ENCODE data around the gene SLC44A2.
"Not testable (repeated sequence)": the region's sequence is repeated elsewhere in the genome, so short reads cannot be mapped to it uniquely, and the experiment has no call there.

The SLC44A2 gene

DNA sequence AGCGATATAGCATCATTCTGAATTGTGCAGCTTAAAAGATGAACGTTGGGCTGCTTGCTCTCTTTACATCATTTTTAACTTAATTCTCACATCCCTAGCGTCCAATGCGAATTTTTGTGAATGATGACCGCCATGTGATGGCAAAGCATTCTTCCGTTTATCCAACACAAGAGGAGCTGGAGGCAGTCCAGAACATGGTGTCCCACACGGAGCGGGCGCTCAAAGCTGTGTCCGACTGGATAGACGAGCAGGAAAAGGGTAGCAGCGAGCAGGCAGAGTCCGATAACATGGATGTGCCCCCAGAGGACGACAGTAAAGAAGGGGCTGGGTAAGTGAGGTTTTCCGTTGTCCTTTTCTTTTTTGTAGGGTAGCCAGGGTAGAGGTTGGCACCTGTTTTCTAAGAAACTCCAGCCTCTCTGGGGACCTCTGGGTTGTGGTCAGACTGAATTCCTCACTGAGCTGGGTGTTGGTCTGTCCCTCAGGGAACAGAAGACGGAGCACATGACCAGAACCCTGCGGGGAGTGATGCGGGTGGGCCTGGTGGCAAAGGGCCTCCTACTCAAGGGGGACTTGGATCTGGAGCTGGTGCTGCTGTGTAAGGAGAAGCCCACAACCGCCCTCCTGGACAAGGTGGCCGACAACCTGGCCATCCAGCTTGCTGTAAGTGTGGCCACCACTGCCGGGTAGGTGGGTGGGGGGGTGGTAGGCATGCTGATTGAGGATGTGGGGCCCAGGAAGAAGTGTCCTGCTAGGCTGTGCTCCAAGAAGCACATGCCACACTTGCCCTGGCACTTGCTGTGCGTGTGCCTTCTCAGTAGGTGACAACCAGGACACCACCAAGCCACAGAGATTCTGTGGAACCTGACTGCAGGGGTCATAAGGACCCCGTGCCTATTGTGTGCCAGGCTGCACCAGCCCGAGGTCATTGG, 45.8 kb downstream of the SLC44A2 start:
- Histone ChIP-seq H3K4me1 (ENCODE audit: low read depth, poor library complexity, severe bottlenecking) (peaks cover 18% of the 10 kb centered on the region), H3K36me3 (ENCODE audit: insufficient read depth) (peaks cover 14% of the 10 kb centered on the region; the same call in 1 of the 2 replicates), H3K4me3 (IDR thresholded peaks at IDR 0.05; ENCODE audit: insufficient read depth, low read depth, low read length) (no peak overlapping the region), H3K27me3 (ENCODE audit: insufficient read depth, low read depth) (no peaks in the 10 kb centered on the region), H3K4me2 (no peak overlapping the region), H3K9ac (no peak overlapping the region), H3K79me2 (ENCODE audit: insufficient read depth, low read depth) (peaks cover 99% of the 10 kb centered on the region), H3K27ac (no peak overlapping the region), H4K20me1 (ENCODE audit: insufficient read depth) (peaks cover 69% of the 10 kb centered on the region), H2AFZ (ENCODE audit: low read depth) (no peak overlapping the region)
- no peak for TF ChIP-seq CTCF (conservative IDR thresholded peaks at IDR 0.05; ENCODE audit: low read depth, low read length)

DNA sequence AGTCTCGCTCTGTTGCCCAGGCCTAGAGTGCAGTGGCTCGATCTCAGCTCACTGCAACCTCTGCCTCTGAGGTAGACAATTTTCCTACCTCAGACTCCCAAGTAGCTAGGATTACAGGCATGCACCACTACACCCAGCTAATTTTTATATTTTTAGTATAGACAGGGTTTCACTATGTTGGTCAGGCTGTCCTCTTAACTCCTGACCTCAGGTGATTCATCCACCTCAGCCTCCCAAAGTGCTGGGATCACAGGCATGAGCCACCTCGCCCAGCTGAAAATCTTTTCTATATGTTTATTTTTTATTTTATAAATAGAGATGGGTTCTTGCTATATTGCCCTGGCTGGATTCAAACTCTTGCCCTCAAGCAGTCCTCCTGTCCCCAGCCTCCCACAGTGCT, 46.6 kb downstream of the SLC44A2 start:
- H4K20me1 ChIP-seq (ENCODE audit: insufficient read depth), result peaks cover 61% of the 10 kb centered on the region
- peaks cover 91% of the 10 kb centered on the region for H3K79me2 ChIP-seq (ENCODE audit: insufficient read depth, low read depth)
- H3K36me3 ChIP-seq (ENCODE audit: insufficient read depth), result peaks cover 10% of the 10 kb centered on the region; the same call in 1 of the 2 replicates
- not testable (repeated sequence) for H3K4me2 ChIP-seq; H3K27ac ChIP-seq; H2AFZ ChIP-seq (ENCODE audit: low read depth); H3K27me3 ChIP-seq (ENCODE audit: insufficient read depth, low read depth); H3K9ac ChIP-seq; H3K4me3 ChIP-seq (IDR thresholded peaks at IDR 0.05; ENCODE audit: insufficient read depth, low read depth, low read length)
- peaks cover 14% of the 10 kb centered on the region for H3K4me1 ChIP-seq (ENCODE audit: low read depth, poor library complexity, severe bottlenecking)

DNA sequence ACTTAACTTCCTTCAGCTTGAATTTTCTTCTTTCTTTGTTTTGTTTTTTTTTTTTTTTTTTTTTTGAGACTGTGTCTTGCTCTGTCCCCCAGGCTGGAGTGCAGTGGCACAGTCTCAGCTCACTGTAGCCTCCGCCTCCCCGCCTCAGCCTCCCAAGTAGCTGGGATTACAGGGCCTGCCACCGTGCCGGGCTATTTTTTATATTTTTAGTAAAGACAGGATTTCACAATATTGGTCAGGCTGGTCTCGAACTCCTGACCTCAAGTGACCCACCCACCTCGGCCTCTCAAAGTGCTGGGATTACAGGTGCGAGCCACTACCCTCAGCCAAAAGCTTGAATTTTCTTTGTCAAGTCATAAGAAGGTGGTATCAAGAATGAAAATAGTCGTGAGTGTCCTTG, 49.9 kb downstream of the SLC44A2 start:
- not testable (repeated sequence) for H3K4me2 ChIP-seq; H3K4me3 ChIP-seq (IDR thresholded peaks at IDR 0.05; ENCODE audit: insufficient read depth, low read depth, low read length); H3K9ac ChIP-seq; H3K4me1 ChIP-seq (ENCODE audit: low read depth, poor library complexity, severe bottlenecking); H2AFZ ChIP-seq (ENCODE audit: low read depth); H3K27ac ChIP-seq; H3K27me3 ChIP-seq (ENCODE audit: insufficient read depth, low read depth)
- Histone ChIP-seq H4K20me1 (ENCODE audit: insufficient read depth) (peaks cover 37% of the 10 kb centered on the region), H3K36me3 (ENCODE audit: insufficient read depth) (peaks cover 12% of the 10 kb centered on the region; the same call in 1 of the 2 replicates), H3K79me2 (ENCODE audit: insufficient read depth, low read depth) (peaks cover 72% of the 10 kb centered on the region)

- TF ChIP-seq CTCF (conservative IDR thresholded peaks at IDR 0.05; ENCODE audit: low read depth, low read length), result no peak
- peaks cover 22% of the 10 kb centered on the region; the same call in 1 of the 2 replicates for H4K20me1 ChIP-seq (ENCODE audit: insufficient read depth)
These were observed 52.4 kb downstream of the SLC44A2 start for GRCh38 chr19:10677751-10678150.

GRCh38 chr19:10678813-10679212, 53.5 kb downstream of the SLC44A2 start:
- no peak overlapping the region for H3K4me3 ChIP-seq (IDR thresholded peaks at IDR 0.05; ENCODE audit: insufficient read depth, low read depth, low read length)
- TF ChIP-seq CTCF (conservative IDR thresholded peaks at IDR 0.05; ENCODE audit: low read depth, low read length), result no peak
- H3K27ac ChIP-seq, result no peak overlapping the region
- peaks cover 36% of the 10 kb centered on the region; the same call in 1 of the 2 replicates for H3K79me2 ChIP-seq (ENCODE audit: insufficient read depth, low read depth)
- no peak overlapping the region for H2AFZ ChIP-seq (ENCODE audit: low read depth)
- no peaks in the 10 kb centered on the region for H3K4me1 ChIP-seq (ENCODE audit: low read depth, poor library complexity, severe bottlenecking)
- H3K27me3 ChIP-seq (ENCODE audit: insufficient read depth, low read depth), result no peaks in the 10 kb centered on the region
- no peak overlapping the region for H3K4me2 ChIP-seq
- H3K36me3 ChIP-seq (ENCODE audit: insufficient read depth), result peaks cover 20% of the 10 kb centered on the region; the same call in 1 of the 2 replicates
- no peak overlapping the region for H3K9ac ChIP-seq
- peaks cover 16% of the 10 kb centered on the region; the same call in 1 of the 2 replicates for H4K20me1 ChIP-seq (ENCODE audit: insufficient read depth)

More at GRCh38 chr19:10677751-10678150, 52.4 kb downstream of the SLC44A2 start:
- Histone ChIP-seq H3K79me2 (ENCODE audit: insufficient read depth, low read depth) (peaks cover 46% of the 10 kb centered on the region; the same call in 1 of the 2 replicates), H3K27ac (no peak overlapping the region), H3K4me1 (ENCODE audit: low read depth, poor library complexity, severe bottlenecking) (no peaks in the 10 kb centered on the region), H3K27me3 (ENCODE audit: insufficient read depth, low read depth) (no peaks in the 10 kb centered on the region), H2AFZ (ENCODE audit: low read depth) (no peak overlapping the region), H3K36me3 (ENCODE audit: insufficient read depth) (peaks cover 20% of the 10 kb centered on the region; the same call in 1 of the 2 replicates), H3K4me2 (no peak overlapping the region), H3K9ac (no peak overlapping the region), H3K4me3 (IDR thresholded peaks at IDR 0.05; ENCODE audit: insufficient read depth, low read depth, low read length) (no peak overlapping the region)

All from KMS-11 (cell line).